Activated CD4-positive, alpha-beta T cell treated with anti-CD3 and anti-CD28 coated beads, Interleukin-2, amount 50 U/mL, for 4 hours (primary cell): Measurements from ENCODE around the gene PLA2G2D.
"Not testable (repeated sequence)": the region's sequence is repeated elsewhere in the genome, so short reads cannot be mapped to it uniquely, and the experiment has no call there.

Source experiments
- DNase-seq, 2 experiments: peaks; one replicate each; pipeline ENCODE4 v3.0.0-alpha.2; 2020

The PLA2G2D gene

DNA sequence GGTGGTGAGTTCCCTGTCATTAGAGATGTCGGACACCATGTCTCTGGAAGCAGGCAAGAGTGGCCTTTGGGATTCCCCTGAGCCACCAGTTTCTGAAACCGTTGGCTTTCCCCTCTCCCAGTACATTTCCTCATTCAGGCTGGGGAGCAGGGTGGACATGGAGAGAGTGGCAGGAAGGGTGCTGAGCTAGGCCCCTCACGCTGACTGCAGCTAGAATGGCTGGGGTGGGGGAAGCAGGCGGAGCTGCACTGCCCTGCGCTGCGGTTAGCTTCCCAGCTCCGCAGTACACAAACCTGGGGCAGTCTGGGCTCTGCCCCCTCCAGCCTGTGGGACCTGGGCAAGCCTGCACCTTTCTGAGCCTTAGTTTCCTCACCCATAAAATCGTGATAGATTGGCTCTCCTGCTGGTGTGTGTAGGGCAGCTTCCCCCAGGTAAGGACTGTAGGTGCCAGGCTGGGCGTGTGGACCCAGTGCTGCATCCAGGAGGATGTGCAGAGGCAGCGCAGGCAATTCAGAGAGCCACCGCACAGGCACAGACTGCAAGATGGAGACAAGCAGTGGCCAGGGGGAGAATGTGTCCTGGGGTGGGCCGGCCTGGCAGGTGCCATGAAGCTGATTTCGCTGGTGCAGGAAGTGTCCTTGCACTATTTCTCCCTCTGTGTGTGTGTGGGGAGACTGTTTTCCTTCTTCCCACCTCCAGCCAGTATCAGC lies 22.8 kb upstream of the PLA2G2D start:
- no peak for DNase-seq

DNA sequence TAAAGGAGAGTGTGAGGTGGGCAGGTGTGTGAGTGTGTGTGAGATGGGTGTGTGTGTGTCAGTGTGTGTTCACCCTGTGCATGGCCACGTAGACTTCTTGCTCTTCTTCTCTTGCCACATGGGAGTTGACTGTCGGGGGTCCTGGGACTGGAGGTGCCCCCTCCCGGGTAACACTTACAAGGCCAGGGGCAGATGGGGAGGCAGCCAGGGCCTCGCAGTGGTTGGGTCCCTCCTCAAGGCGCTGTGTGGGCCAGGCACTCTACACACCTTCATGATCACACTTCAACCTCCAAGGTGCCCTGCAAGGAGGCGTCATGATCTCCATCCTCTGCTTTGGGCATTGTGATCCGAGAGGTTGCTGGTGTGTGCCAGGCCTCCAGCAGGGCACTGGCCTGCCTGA lies 22.1 kb upstream of the PLA2G2D start:
- no peak for DNase-seq

DNA sequence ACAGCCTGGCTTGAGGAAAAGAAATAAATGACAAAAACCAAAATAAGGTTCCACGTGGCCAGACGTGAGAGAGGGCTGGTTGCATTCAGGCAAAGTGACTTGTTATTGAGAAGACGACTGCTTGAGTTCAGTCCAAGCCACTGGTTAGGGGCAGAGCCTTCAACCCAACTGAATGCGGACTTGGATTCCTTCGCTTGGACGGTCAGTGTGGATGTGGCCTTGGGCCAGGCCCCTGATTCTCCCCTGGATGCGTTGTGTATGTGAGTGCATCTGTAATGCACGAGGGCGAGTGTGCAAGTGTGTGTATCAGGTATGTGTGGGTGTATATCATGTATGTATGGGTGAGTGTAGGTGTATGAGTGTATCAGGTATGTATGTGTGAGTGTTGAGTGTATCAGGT lies 21.7 kb upstream of the PLA2G2D start:
- DNase-seq, result no peak

DNA sequence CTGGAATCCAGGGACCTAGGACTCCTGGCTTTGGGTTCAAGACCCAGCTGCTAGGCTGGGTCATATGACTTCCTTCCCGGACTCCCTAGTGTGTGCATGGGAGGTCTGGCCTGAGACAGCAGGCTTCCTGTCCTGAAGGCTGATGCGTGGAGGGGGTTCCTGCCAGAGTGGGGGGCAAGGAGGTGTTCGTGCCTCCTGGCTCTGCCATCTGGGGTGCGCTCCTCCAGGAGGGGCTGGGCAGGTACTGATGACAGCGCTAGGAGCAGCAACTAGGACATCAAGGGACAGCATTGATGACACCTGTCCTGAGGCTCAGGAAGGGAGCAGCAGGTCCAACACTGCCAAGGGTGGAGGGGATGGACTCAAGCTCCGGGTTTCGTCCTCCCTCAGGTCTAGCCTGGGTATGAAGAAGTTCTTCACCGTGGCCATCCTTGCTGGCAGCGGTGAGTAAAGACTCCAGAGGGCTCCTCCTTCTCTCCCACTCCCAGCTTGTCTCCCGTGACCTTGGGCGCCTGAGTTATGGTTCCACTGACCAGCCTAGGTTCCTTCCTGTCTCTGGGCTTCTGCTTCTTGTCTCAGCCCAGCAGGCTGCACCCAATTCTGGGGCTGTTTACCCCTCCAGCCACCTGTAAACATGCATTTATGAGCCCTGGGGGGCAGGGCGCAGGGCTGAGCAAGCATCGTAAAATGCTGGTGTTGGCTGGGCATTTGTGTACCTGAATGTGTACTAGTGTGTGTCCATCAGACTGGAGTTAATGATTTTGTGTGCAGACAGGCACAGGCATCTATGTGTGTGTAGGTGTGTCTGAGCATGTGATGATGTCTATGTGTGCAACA lies 20.7 kb upstream of the PLA2G2D start:
- DNase-seq, result no peak

DNA sequence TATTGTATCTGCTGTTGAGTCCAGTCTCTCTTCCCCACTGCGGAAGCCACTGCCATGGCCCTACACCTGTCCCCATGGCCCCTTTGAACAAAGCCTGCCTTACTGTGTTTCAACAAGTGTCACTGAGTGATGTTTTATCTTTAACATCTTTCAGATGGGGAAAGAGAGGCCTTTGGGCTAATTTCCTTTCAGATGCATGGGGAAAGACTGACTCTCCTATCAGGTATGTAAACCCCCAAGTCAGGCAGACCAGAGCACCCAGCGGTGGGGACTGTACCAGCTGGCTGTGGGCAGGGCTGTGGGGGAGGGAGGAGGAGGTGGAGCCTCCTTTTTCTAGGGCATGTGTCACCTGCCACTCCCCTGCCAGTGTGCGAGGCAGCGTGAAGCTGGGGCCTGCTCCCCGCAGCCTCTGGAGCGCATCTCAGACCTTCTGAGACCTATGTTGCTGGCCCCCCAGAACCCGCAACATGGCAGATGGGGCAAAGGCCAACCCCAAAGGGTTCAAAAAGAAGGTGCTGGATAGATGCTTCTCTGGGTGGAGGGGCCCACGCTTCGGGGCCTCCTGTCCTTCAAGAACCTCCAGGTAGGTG lies 19.7 kb upstream of the PLA2G2D start, which contains the start of gene PLA2G2F:
Gene PLA2G2F, plus strand, starts transcription at position 363 of the 590 bp plus-strand sequence. Its CDS starts 105 bp downstream, at position 468.
- DNase-seq, result no peak

DNA sequence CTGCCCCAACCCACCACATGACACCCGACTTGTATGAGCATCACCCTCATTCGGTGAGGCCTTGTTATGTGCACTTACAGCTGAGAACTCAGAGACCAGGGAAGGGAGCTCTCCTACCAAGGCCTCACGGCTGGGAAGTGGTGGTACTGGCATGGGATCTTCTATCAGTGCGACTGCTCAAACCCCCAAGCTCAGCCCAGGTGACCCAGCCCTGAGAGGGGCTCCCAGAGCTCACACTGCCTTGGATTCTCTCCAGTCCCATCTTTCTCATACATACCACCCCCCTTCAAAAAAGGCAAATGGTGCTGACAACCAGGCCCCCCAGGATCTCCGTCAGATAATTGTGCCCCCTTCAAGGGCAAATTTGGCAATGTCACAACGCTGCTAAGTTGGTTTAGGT lies 19.0 kb upstream of the PLA2G2D start:
- no peak for DNase-seq

DNA sequence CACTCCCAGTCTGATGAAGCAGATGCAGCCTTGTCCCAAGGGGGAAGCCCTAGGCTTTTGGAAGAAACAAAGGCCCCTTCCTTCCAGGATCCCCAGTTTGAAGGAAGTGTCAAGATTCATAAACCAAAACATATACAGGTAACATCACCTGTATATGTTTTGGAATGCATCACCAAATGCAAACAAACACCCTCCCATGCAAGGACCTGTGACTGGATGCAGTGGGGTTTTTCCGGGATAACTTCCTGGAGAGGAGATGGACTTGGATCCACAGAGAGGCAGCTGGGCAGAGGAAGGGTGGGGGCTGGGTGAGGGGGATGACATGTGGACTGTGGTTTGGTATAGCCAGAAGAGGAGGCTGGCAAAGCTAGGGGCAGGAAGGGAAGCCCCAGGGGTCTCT lies 18.3 kb upstream of the PLA2G2D start:
- no peak for DNase-seq

DNA sequence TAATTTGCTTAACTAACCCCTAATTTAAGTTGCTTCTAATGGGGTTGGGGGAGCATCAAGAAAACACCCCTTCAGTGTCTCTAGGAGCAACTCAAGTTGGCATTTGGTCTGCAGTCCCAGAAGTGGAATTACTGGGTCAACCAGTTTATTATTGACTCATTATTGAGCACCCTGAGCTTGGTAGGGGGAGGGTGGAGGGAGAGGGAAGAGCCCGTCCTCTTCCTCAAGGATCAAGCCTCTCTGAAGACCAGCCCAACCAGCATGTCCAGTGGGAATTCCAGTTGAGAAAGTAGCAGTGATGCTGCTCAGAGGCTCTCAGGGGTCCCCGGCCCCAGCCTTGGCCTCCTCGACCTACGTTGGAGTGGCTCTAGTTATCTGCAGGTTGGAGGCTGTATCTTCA lies 17.7 kb upstream of the PLA2G2D start:
- DNase-seq, result no peak

DNA sequence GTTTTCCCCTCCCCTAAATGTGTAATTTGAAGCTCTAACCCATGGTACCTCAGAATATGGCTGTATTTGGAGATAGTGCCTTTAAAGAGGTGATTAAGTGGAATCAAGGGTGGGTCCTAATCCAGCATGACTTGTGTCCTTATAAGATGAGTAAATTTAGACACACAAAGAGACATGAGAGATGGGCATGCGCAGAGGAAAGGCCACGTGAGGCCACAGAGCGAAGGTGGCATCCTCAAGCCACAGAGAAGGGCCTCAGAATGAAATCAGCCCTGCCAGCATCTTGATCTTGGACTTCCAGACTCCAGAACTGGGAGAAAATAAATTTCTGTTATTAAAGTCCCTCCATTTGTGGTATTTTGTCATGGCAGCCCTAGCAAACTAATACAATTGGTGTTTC lies 16.9 kb upstream of the PLA2G2D start:
- DNase-seq, result no peak

DNA sequence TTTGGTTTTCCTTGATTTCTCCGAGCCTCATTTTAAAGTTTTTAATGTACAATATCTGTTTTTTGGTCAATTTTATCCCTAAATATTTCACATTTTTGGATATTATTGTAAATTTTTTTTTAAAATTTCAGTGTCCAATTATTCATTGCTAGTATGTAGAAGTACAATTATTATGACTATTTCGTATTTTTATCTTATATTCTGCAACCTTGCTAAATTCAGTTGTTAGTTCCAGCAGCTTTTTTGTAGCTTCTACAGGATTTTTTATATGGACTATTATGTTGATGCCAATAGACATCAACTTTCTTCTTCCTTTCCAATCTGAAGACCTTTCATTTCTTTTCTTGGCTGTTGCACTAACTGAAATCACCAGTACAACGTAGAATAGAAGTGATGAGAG lies 15.7 kb upstream of the PLA2G2D start:
- DNase-seq, result no peak

DNA sequence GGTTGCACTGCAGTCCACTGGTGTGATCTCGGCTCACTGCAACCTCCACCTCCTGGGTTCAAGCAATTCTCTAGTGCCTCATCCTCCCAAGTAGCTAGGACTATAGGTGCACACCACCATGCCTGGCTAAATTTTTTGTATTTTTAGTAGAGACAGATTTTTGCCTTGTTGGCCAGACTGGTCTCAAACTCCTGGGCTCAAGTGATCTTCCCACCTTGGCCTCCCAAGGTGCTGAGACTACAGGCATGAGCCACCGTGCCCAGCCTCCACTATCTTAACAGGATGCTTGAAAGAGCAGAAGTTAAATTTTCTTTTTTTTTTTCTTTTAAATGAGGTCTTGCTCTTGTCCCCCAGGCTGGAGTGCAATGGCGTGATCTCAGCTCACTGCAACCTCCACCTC lies 11.2 kb upstream of the PLA2G2D start:
- not testable (repeated sequence) for DNase-seq

DNA sequence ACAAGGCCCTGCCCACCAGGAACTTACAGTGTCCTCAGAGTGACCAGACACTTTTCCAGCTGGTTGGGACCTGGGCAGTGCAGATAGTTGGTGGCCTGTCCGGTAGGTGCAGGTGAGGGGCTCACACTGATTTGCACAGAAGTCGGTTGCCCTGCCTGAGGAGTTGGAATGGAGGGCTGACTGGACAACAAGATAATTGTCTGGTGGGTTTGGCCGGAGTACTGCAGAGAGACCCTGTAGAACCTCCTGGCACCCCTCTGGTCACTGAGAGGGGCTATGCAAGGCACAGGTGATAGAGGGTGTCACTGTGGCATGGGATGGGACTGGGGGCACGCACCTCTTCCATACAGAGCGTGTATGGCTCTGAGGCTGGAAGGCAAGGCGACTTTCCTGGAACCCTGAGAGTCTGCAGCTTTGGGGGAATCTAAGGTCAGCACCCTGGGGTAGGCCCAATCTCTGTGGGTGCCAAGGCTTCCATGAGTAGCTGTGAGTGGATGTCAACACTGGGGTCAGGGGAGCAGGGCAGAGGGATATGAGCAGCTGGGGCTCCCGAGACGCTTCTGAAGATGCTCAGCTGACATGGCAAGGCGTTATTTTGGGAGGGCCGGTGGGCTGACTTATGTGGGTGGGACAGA lies 7.6 kb upstream of the PLA2G2D start:
- no peak for DNase-seq

DNA sequence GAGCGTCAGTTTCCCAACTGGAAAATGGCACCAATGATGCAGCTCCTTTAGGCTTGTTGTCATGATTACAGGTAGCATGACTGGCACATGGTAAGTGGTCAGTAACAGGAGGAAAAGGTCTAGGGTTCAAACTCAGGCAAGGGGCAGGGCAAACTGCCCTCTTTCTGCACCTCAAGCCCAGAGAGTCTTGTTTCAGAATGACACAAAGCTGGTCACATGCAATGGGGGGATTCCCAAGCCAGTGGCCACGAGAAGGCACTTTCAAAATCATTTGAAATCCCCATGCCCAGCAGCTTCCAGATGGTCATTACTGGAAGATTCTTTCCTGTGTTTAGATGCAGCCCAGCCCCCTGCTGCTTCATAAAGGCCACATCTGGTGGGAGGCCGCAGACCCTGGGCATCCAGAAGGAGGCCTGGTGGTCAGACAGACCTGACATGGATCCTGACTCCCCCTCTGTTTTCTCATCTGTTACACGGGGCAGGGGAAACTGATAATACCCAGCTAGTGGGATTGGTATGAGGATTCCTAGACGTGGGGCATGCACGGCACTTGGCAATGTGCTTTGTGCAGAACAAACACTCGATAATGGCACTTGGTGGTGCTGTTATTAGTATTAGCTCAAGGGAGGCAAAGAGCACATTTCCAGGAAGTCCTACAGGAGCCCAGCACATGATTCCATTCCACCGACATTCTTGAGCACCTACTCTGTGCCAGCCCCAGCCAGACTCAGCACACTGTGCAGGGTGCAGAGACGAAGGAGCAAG lies 6.9 kb upstream of the PLA2G2D start:
- no peak for DNase-seq

DNA sequence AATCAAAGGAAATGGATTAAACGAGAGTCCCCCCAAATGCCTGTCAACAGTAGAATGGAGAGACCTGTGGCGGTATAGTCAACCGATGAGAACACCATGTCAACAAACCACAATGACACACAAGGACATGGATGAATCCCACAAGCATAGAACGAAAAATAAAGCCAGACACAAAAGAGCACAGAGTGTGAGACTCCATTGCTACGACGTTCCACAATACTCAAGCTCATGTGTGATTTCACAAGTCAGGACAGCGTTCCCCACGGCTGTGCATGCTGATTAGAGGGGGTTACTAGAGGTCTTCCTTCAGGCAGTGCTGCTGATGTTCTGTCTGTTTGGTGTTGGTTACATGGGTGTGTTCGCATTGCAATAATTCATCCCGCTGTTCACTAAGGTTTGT lies 5.8 kb upstream of the PLA2G2D start:
- no peak for DNase-seq

DNA sequence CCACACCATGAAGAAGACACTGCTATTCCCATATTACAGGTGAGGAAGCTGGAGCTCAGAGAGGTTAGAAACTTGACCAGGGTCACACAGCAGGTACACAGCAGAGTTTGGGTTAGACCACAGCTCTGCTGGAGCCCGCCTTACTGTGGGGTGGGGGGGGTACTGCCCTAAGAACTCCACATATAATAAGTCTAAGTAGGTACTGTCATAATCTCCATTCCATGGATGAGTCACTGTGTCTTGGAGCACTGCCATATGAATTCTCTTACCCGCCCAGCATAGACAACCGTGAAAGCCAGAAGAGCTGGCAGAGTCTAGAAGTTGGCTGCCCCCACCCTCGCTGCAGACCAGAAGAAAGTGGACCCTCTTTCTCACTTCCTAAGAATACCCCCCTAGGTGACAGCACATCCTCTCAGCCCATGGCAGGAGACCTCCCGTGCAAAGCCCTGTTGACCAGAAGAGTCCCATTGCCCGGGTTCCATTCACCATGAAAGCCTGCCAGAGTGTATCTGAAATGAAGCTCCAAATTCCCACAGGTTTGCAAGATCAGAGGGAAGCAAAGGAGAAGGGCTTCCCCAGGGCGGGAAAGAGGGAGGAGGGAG lies 5.2 kb upstream of the PLA2G2D start:
- DNase-seq, result no peak

DNA sequence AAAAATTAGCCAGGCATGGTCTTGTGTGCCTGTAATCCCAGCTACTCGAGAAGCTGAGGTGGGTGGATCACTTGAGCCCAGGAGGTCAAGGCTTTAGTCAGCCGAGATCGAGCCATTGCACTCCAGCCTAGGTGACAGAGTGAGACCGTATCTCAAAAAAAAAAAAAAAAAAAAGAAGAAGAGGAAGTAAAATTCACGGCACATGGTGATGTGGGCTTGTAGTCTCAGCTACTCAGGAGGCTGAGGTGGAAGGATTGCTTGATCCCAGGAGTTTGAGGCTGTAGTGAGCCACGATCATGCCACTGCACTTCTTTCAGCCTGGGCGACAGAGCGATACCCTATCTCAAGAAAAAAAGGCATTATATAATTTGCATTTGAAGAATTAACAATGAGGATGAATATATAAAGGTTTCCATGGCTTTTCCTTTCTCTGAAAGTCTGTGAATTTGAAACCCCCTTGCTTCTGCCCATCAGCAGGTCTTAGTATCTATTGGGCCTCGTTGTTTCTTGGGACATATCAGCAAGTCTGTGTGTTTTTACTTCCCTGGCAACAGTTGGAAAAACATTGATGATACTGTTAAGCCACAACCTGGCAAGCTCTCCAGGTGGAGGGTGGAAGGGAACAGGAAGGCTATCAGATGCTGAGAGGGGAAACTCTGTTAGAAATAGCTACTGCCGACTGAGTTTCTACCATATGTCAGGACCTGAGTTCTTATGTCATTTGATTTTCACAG lies 4.6 kb upstream of the PLA2G2D start:
- DNase-seq, result no peak

DNA sequence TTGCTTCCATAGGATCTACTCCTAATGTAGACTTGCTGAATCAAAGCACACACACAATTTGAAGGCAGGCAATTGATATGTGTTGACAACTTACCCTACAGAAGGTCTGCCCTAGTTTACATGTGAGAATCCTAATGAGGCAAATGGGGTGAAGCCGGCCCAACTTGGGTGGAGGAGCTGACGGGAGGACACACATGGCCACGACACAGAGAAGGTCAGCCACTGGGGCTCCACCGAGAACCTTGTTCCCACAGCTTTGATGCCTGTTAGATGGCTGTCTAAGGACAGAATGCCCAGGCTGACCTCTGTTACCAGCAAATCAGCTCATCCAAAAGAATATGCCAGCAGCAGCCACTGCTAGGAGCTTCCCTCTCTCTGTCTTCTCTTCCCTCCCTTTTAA lies 1.5 kb upstream of the PLA2G2D start:
- DNase-seq, result no peak

DNA sequence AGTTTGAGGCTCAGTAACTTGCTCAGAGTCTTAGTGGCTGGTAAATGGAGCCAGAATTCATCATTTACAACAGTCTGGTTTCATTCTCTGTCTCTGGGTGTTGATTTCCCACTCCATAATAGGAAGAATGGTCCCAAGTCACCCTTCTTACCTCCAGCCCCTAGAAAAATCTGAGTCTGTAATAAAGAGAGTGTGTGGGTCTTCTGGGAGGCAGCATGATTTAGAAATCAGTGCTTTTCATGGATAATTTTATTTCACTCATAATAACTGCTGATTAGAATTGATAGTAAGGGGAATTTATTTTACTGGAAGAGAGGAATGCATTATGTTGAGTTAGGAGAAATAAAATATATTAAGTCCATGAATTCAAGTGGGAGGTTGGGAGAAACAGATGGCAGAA lies 2.1 kb downstream of the PLA2G2D start:
- DNase-seq, result no peak

DNA sequence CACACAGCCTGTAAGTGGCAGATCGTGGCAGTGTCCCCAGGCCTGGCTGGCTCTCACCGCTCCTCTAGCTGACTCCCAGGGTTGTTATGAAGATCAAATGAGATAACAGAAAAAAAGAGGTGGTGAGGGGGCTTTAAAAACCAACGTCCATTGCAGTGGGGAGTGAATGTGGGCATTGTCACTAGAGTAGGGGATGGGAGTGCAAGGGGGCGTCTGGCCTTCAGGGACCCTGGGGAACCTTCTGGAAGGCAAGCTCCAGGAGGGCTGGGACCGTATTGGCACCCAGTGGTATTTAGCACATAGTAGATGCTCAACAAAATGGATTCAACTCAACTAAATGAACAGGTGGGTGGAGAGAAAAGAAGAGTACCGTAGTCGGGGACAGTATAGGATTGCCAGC lies 3.4 kb downstream of the PLA2G2D start:
- DNase-seq, result no peak

DNA sequence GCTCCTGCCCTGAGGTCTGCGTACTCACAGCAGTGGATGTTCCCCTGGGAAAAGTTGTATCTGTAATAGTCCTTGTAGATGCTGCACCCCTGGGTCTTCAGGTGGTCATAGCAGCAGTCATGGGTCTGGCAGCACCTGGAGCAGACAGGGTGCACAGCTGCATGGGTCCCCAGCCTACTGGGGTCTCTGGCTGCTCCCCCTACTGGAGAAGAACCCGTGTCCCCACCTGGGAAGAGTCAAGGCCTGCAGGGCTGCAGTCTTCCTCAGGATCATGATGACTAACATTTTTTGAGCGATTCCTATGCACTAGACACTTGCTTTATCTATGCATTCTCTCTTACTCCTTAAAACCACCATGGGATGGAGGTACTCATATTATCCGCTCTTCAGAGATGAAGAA lies 3.9 kb downstream of the PLA2G2D start:
- DNase-seq, result no peak

DNA sequence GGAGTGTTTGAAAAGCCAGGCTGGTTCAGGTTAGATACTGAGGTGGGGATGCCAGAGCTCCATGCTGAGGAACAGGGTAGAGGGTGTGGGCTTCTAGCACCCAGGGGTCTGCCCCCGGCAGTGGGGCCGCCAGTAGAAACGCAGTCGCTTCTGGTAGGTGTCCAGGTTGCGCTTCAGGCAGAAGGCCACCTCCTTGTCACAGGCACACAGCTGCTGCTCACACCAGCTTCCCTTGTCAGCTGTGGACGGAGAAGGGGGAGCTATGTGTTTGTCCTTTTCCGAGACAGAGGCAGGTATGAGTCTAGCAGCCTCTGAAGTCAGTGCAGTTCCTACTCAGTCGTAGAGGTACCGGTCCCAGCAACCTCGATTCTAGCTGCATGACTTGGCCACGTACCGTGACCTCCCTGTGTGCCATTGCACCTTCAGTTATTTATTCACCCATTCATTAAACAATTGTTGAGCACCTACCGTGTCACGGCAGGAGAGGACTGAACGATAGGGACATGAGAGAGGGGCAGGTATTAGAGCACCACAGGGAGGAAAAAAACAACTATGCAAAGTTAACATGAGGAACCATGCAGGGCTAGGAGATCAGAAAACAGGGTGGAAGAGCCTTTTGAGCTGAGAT lies 5.2 kb downstream of the PLA2G2D start:
- no peak for DNase-seq
